NOMO-1 (cell line): ENCODE results near the gene E2F2.
"Not testable (repeated sequence)": the region's sequence is repeated elsewhere in the genome, so short reads cannot be mapped to it uniquely, and the experiment has no call there.

Source experiments
- DNase-seq, 2 experiments: peaks; one replicate each; lab custom pipeline; 2025; ENCODE audit not compliant: unreplicated experiment in 2 of 2; lab: John Stamatoyannopoulos, UW

E2F2 gene

DNA sequence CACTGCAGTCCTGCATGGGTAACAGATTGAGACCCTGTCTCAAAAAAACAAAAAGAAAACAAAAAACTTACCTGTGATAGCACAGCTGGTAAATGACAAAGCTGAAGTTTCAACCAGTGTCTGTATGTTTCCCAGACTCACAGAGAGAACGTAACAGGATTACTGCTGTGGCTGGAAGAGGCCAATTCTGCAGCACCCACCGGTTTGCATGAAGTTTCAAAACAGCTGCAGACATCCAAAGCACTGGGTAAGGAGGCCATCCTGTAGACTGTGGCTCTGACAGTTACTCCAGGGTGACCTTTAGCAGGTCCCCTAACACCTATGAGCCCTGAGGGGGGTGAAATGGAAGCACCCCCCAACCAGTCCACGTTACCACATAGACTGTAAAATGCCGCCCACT is 20.8 kb upstream of the E2F2 start:
- no peak for DNase-seq

DNA sequence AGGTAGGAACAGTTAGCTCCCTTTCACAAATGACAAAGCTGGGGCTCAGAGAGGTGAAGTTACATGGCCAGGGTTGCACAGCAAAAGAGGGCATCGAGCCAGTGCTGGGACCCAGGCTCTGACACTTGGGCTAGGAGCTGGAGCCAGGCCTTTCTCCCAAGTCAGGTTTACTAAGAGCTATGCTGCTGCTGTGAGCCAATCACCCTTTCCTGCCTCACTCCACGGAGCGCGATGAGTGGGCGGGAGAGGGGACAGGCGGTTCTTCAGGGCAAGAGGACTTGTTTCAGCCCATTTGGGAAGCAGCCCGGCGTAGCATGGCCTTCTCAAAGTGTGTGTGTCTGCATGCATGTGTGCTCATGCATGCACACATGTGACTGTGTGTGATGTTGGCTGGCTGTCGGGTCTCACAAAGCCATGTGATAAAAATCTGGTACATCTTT is 17.7 kb upstream of the E2F2 start:
- no peak for DNase-seq

DNA sequence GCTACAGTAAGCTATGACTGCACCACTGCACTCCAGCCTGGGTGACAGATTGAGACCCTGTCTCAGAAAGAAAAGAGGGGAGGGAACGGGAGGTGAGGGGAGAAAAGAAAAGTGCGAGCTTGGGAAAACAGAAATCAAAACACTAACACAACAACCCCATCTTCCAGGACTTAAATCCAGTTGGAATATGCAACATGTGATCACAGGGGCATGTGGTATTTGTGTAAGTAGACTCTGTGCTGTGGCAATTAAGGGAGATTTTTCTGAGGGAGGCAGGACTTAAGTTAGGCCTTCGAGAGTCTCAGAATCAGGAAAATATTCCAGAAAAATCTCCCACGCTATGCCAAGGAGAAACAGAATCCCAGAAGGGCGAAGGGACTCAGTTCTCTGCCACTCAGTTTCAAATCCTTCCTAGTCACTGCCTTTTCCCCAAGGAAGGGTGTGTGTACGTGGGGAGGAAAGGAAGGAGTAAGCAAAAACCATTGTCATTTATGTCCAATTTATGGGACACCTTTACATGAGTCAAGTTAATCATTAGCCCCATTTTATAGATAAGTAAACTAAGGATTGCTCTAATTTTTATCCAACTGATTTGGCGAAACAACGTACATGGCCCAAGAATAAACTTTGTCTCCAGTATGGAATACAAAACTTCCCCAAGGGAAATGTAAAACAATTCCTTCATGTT is 16.0 kb upstream of the E2F2 start:
- no peak for DNase-seq

DNA sequence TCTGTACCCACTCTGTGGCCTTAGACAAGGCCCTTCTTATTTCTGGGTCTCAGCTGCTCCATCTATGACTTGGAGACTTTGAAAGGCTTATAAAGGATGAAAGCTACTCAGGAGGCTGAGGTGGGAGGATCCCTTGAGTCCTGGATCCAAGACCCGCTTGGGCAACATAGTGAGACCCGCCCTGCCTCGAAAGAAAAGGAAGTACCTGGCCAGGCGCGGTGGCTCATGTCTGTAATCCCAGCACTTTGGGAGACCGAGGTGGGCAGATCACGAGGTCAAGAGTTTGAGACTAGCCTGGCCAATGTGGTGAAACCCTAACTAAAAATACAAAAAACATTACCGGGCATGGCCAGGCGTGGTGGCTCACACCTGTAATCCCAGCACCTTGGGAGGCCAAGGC is 14.8 kb upstream of the E2F2 start:
- no peak for DNase-seq

DNA sequence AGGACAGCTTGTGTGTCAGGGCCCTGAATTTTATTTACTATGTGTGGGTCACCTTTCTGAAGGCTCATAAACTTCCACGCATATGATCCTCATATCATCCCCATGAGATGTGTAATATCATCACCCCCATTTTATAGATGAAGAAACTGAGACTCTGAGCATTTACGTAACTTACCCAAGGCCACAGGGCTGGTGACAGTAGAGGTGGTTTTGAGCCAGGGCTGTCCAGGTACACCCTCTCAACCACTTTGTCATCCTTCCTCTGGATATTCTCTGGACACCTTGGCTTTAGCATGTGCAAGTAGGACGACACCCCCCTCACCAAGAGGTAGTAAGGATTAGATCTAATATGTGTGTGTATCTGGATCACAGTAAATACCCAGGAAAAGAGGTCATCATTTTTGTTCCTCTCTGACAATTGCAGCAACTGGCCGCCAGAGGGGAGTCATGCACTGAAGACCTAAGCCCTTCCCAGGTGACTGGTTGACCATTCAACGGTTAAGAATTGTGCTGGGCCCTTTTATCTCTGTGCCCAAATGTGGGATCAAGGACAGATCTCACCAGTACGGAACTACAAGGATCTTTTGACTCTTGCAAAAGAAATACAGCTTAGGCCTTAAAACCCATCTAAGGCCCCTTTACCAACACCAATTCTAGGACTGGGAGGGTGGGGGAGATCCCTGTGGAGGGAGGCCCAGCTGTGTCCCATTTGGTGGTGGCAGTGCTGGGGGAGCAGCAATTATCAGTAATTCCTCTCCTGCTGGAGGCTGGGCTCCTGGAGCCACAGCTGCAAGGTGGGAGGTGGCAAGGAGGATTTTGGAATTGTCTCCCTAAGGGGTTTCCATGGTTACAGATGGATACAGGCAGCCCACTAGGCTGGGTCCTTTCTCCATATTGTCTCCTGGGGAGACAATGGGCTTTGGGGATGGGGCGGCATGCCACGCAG is 13.7 kb upstream of the E2F2 start:
- peak; percentile 52 to 76 for DNase-seq

DNA sequence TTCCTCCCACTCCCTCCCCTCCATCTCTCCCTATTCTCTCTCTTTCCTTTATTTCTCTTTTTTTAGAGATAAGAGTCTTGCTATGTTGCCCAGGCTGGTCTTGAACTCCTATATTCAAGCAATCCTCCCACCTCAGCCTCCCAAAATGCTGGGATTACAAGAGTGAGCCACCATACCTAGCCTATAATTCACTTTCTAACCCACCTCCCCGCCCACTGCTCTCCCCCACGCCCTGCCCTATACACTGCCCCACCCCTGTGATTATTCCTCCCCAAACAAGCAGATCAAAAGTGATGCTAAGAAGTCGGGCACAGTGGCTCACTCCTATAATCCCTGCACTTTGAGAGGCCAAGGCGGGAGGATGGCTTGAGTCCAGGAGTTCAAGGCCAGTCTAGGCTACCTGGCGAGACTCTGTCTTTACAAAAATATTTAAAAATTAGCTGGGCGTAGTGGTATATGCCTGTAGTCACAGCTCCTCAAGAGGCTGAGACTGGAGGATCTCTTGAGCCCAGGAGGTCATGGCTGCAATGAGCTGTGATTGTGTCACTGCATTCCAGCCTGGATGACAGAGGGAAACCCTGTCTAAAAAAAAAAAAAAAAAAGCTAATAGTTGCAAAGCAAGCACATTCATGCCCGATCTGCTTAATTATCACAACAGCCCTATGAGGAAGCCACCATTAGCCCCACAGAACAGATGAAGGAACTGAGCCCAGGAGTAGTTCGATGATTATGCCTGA is 12.8 kb upstream of the E2F2 start:
- no peak for DNase-seq

DNA sequence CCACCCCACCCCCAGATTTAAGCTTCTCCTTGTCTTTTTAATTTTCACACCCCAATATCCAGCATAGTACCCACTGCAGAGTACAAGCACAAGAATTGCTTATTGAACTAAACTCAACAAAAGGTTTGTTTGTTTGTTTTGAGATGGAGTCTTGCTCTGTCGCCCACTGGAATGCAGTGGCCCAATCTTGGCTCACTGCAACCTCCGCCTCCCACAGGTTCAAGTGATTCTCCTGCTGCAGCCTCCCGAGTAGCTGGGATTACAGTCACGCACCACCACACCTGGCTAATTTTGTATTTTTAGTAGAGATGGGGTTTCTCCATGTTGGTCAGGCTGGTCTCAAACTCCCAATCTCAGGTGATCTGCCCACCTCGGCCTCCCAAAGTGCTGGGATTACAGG is 11.9 kb upstream of the E2F2 start:
- not testable (repeated sequence) for DNase-seq

DNA sequence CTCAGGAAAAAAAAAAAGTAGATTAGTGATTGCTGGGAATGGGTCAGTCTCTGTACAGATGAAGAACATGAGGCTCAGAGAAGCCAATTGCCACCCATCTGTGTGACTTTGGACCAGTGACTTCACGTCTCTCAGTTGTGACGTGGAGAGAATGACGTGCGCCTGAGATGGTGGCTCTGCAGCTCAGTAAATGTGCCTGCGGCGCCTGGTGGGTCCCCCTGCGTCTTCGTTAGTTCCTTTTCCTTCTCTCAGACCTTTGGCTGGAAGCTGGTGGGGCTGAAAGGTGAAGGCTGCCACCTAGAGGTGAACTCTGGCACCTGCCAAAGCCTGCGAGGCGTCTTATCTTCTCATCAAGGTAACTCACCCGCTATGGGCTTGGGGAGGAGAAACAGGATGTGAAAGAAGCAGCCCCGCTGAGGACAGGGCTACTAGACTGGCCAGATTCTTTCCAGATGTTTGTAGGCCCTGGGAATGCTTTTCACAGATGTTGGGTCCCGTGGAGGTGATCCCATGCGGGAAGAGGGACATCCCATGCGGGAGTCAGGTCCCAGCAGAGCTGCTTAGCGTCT is 8.7 kb upstream of the E2F2 start:
- peak; percentile 92 to 97 for DNase-seq

DNA sequence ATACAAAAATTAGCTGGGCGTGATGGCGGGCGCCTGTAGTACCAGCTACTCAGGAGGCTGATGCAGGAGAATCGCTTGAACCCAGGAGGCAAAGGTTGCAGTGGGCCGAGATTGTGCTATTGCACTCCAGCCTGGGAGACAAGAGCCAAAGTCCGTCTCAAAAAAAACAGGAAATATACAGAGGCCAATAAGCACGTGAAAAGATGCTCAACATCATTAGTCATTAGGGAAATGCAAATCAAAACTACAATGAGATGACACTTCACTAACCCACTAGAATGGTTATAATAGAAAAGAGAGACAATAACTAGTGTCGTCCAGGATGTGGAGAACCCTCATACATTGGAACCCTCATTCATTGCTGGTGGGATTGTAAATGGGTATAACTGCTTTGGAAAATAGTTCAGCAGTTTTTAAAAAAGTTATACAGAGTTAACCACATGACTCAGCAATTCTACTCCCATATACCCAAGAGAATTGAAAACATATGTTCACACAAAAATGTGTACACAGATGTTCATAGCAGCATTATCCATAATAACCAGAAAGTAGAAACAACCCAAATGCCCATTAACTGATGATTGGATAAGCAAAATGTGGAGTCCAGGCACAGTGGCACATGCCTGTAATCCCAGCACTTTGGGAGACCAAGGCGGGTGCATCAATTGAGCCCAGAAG is 6.4 kb upstream of the E2F2 start:
- DNase-seq = no peak

DNA sequence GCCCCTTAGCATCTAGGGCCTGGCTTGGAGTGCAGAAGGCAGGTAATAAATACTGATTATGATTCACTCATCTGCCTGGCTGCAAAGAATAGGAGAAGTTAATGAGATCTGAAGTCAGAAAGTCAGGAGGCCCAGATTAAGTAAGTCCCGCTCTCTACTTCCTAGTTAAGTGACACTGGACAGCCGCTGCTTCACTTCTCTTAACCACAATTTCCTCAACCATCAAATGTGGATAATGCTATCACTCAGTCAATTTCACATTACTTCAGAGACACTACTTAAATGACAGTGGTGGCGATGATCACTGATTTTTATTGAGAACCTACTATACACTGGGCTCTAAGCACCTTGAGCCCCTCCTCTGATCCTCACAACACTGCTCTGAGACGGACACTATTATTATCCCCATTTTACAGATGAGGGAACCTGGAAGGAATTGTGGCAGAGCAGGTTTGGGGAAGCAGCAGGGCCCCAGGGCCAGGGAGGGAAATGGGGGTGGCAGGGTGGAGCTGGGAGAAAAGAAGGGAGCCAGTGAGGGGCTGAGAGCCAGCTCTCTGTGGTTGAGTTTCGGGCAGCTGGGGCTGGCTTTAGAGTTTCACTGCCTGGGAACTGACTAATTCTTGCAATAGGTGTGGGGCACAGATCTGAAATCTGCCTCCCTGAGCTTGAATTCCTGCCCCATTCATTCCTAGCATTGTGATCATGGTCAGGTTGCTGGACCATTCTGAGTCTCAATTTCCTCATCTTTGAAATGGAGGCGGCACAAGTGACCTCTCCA is 2.4 kb upstream of the E2F2 start:
- DNase-seq = peak; percentile 81 to 99

DNA sequence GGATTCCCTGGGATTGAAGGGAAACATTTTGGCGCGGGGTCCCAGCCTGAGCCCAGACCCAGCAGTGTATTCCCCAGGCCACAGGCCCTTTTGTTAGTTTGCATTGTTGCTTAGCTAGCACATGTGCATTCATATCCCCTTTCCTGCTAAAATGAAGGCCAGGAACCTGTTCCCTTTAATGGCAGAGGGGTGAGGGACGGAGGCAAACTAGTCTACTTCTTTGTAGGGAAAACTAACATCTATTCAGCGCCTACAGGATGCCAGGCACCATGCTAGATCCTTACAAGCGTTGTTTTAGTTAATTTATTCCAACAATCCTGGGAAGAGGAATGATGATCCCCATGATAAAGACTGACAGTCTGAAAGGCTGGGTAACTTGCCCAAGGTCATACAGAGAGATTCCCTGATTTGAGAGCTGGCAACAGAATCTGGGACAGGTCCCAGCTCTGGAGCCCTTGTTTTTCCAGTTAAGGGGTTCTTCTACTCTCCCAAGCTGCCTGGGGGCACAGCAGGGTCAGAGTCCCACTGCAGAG is 595 bp upstream of the E2F2 start:
- DNase-seq = no peak

DNA sequence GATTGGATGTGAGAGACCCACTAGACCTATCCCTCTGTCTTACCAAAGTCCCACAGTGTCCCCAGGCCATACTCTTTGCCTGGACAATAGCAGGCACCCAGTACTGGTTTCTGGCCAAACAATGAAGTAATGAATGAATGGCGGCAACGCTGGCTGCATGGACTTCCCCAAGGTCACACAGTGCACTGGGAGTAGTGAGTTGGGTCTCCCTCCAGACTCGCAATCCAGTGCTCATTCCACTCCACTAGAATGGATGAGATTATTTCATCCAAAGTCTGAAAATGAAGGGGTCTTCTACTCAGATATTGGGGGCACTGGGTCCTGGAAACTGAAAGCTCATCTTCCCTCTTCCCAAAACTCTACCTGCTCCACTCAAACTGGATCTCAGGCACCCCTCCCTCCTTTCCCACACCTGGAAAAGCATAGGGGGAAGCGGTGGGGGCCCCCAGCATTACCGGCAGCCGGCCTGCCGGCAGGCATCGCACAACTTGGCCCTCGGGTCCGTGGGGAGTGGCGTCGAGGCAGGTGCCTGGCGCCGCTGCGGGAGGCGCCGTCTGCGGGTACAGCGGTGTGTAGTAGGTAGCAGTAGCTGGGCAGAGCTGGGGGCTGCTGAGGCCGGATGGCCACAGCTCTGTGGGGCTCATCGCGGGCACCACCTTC is 816 bp downstream of the E2F2 start:
- no peak for DNase-seq

DNA sequence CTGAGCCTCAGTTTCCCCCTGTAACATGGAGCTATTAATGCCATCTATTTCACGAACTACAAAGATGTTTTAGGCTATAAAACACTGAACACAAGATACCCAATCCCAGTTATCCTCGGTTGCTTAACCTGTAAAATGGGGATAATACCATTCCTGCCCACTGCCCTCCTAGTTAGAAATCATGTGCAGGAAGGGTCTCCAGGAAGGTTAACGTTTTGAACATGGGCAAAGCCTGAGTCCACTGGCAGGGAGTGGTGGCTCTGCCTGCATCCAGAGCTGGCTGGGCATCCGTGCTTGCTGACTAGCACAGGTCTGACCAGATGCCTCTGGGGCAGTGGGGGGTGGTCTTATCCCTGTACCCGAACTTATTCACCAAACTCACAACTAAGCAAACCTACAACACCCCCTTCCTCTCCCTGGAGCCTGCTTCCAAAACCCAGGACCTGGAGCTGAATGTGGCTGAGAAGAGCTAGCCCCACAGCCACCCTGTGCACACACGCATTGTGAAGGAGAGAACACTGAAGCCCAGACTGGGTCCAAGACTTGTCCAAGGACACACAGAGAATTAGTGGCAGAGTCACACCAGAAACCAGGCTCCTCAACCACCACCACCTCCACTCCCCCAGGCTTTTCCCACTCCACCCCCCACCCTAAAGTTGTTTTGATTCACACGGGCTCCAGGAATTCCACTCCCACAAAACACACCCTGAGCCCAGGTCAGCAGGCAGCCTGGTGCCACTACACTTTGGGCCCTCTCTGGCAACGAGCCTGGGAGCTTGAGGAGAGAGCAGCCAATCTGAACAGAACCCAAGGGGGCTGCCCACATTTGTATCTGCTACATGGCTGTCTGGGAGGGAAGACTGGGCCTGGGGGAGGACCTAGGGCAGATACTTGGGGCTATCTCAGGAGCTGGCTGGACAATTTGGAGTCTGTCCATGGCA is 1.6 kb downstream of the E2F2 start:
- no peak for DNase-seq

DNA sequence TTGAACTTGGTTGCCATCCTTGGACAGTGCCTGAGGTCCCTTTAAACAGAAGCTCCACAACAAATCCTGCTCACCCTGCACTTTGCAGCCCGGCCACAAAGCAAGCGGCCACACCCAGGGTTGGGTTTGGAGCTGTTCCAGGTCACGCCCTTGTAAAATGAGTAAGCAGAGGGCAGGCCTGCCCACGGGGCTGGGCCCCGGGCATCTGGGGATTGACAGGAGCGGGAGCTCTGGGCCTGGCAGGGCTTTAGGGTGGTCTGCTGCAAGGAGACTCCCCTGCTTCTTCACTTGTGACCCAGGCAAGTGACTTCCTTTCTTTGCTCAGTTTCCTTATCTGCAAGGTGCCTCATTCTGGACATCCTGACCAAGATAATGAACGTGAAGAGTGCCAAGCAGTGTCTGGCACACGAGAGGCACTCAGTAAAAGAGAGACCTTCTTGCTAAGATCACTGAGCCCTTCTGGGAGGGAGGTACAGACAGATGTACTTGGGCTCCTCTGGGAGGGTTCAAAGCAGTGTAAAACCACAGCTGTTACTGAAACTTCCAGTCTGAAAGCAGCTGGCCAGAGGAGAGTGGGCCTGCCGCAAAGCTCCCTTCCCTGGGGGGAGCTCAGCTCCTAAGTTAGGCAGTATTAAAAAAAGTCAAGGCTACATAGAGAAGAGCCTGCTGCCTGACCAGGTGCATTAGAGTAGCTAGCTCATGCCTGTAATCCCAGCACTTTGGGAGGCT is 2.6 kb downstream of the E2F2 start:
- DNase-seq = peak; percentile 89 to 91

DNA sequence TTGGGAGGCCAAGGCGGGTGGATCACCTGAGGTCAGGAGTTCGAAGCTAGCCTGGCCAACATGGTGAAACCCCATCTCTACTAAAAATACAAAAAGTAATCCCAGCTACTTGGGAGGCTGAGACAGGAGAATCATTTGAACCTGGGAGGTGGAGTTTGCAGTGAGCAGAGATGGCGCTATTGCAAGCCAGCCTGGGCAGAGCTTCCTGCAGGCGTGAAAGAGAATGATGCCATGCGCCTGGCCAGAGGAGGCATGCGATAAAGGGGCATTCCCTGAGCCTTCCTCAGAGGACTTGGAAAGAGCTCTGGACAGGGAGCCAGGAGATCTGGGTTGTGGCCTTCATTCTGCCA is 3.2 kb downstream of the E2F2 start:
- no peak for DNase-seq

DNA sequence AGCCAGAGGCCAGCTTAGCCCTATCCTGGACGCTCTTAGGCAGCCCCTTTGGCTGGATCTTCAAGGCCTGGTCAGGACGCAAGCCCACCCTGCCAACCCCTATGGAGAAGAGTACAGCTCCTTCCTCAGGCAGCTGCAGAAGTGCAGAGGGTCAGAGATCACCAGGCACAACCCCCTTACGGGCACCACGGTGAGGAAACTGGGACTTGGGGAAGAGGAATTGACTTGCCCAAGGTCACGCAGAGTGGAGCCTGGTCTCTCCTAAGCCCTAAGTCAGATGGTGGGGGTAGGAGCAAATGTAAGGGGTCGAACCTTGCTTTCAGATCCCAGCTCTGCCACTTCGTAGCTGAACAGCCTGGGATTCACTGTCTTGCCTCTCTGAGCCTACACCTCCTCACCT is 3.7 kb downstream of the E2F2 start:
- no peak for DNase-seq

DNA sequence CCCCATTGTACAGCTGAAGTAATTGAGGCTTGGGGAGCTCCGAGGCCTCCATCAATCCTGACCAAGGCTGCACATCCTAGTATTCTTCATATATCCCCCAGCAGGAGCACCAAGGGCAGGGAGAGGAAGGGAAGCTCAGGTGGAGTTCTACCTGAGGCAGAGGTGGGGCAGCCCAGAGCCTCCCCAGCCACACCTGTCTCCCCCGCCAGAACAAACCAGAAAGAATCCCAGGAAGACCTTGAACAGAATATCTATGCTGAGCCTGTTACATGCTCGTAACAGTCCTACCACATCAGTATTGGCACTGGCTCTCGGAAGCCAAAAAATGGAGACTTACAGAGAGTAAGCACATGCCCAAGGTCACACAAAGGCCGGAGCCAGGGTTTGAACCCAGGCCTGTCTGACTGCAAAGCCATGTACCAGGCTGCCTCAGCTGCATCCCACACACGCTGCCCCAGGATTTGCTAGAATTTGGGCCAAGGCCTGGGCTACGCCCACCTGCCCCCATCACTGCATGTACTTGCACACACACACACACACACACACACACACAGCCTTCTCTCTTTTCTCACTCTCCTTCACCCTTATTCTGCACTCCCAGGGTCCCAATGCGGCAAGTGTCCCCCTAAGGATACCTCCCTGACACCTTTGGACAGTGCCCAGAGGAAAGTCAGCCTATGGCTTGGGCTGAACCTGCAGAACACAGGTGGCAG is 4.5 kb downstream of the E2F2 start:
- DNase-seq = no peak
